CD4-positive, alpha-beta T cell treated with Interferon gamma for 1 hour (primary cell): ENCODE measurements around the gene DRC3.
A peak's percentile ranks its signal among the peaks of the same experiment; 100 is the strongest.

Experiments
- DNase-seq: peaks from one replicate; pipeline ENCODE4 v3.0.0-alpha.2; 2020

The DRC3 gene

DNA sequence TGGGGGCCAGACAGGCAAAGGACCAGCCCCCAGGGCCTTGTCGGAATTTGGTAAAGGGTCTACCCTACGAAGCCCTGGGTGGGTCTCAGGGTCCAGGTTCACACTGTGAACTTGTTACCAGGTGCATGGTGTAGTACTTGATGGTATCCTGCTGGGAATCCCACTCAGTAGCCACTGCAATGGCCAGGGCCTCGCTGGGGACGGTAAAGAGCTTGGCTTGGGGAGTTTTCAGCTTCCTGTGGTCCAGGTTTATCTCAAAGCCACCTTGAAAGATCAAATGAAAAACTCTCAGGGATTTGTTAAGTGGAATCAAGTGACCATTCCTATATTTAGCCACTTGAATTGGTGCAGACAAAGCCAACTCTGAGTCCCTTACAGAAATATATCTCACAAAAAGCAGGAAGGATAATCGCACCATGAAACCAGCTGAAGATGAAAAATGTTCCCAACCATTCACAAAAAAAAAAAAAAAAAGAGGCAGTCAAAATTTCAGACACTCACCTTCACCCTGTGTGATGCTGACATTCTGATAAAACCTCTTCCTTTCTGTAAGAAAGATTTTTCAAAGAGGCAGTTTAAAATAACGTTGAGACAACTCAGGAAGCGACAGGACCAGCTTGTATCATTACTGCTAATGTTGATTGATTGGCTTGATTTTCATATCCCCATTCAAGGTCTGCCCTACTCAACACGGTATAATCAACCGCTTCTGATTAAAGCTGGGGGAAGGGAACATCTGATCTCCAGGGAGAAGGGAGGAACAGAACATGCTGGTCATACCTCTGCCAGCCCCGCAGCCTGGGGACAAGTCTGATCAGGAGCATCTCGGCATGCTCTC lies 55.7 kb downstream of the DRC3 start:
- no peak for DNase-seq

DNA sequence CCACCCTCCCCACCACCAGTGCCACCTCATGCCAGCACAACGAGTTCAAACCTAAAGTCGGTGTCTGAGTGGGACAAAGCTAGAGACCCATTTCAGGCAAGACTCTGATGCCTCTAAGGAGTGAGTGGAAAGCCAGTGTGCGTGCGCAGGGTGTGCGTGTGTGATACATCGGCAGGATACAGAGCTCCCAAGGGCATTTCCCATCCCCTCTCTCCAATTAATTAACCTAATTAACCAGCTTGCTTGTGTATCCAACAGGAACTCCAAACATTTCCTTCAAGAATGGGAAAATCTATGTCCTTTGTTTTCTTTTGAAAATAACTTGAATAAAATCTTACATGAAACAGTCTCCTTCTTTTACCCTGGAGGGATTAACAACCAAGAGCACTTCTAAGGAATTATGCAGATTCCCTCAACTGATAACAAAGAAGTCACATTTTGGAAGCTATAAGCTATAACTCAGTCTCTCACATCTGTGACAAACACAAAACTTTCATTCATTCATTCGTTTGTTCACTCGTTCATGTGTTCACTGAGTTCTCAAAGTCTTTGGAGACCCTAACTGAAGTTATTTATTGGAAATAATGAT lies 56.4 kb downstream of the DRC3 start:
- DNase-seq = no peak

DNA sequence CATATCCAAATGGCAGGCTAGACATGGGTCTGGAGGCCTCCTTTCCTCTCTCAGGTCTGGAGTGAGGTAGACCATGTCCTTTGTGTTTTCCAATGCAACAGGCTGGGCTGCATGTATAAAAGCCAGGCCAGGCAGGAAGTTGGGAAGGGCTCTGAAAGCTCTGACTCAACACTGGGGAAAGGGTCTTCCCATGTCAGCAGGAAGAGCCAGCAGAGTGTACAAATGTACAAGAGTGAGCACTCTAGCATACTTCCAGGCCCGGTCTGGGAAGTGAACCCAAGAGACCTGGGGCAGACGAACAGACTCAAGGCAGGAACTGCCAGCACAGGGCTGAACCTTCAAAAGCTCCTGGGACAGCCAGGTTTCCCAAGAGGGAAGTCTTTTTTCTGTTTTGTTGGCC lies 59.3 kb downstream of the DRC3 start:
- no peak for DNase-seq

DNA sequence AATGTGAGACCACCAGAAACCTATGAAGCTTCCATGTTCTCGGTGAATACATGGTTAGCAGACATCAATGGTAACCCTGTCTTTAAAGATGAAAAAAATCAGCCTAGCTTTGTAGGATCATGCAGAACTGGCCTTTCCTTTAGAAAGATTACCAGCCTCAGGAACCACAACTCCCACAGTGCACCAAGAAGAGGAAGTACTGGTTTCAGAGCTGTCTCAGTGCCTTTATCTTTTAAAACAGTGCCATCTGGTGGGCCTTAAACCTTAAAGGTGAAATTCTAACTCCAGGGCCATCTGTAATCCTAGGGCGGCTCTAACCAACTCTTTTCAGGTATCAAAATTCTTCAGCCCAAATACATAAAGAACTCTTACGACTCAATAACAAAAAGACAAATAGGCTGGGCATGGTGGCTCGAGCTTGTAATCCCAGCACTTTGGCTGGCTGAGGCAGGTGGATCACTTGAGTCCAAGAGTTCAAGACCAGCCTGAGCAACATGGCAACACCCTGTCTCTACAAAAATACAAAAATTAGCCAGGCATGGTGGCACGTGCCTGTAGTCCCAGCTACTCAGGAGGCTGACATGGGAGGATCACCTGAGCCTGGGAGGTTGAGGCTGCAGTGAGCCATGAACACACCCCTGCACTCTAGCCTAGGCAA lies 60.9 kb downstream of the DRC3 start:
- peak; percentile 52 for DNase-seq

DNA sequence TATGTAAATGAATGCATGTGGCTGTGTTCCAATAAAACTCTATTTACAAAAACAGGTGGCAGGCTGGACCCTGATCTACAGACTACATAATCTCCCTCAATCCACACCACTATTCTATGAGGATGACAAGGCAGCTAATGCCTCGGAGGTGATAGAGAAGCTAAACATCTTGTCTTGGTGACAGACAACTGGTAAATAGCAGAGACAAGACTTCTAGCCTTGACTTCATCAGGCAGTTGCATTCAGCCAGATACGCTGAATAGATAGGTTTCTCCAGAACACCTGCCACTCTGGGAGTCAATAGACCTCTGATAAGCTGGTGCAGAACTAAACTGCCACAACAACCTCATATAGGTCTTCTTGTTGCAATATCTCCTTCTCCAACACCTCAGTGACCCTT lies 63.0 kb downstream of the DRC3 start:
- no peak for DNase-seq

DNA sequence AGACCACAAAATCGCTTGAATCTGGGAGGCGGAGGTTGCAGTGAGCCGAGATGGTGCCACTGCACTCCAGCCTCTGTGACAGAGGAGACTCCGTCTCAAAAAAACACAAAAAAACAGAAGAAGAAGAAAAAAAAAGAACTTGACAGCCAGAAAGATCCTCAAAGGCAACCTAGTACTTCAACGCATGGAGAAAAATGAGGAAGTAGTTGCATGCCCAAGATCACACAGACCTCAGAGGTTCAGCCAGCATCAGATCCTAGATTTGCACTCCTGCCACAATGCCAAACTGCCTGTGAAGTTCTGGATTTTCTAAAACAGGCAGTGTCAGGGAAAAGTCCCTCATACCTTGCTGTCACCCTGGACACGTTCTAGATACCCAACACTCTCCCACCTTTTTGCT lies 64.8 kb downstream of the DRC3 start:
- DNase-seq = no peak

DNA sequence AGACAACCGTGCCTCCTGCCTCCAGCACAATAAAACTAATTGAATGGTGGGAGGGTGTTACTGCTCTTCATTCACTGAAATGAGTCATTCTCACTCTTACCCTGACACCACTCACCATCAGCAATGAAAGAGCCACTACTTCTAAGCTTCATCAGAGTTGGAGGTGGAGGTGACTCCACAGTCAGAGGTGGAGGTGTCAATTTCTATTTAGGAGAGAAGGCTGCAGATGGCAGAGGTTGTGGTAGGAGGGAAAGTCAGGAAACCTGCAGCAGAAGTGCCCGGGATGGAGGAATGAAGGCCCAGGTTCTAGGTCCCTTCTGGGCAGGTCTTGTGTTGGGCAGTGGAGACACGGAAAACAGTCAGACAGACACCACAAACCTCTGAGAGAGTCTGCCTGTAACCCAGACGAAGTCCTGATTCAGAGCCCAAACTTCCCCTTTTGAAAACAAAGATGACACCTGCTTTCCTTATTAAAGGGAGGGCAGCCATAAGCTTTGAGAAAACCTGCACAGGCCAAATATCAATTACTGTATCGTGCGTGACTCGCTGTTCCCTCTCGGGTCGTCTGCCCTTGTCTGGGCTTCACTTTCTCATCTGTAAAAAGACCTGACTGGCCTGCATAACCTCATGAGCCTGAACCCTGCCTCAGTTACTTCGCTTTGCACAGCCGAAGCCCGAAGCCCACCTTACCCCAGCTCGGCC lies 65.6 kb downstream of the DRC3 start:
- peak; percentile 16 for DNase-seq

DNA sequence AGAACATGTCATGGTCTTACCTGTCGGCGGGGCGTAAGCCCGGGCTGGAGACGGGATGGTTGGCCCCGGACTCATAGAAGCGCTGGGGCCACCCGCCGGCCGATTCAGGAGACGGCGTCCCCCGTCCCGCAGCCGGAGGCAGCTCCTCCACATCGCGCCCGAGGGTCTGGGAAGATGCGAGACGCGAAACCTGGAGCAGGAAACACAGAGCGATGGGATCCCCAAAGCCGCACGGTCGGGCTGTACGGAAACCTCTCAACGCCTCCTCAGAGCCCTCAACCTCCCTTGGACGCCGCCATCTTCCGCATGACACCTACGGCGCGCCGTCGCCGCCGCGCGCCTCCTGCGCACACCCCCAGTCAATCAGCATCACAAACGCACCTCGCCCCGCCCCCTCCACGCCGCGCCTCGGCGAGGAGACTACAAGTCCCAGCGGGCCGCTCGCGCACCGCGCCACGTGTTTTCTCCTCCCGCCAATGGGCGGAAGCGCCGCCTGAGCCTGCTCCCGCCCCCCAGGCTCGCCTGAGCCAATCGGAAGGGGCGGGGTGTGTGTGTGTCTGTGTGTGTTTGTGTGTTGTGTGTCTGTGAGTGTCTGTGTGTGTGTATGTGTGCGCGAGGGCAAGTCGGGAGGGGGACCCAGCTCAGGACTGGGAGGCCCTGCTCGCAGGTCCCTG lies 66.3 kb downstream of the DRC3 start, which contains the start of the genes ATPAF2 and GID4:
ATPAF2 (minus strand) TSS at position 308 of the 674 bp plus-strand sequence; CDS start at position 153, 155 bp downstream.
GID4 (plus strand) TSS at position 548 of the 674 bp plus-strand sequence; CDS start at position 605, 57 bp downstream.
- DNase-seq = peak; percentile 99

DNA sequence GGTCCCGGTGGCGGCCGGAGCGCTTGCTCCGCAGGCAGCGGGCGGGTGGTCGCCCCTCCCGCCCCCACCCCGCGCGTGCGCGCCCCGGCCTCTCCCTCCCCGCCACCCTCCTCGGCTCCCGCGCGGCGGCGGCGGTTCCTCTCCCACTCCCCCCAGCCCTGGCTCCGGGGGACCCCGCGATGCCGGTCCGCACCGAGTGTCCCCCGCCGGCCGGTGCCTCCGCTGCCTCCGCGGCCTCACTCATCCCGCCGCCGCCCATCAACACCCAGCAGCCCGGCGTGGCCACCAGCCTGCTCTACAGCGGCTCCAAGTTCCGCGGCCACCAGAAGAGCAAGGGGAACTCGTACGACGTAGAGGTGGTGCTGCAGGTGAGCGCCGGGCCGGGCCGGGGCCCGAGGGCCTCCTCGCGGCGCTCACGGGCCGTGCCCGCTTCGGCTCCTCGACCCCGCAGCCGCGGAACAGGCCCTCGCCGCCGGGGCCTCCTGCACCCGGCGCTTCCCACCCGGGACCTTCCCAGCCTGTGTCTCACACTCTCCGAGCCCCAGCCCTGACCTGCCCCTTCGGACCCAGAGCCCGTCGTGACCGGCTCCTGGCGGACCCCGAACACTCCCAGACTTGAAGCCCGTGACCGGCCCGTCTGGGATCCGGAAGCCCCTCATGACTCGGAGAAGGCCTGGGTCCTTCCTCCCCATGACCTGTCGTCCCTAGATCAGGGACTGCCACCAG lies 67.0 kb downstream of the DRC3 start:
- DNase-seq = no peak

DNA sequence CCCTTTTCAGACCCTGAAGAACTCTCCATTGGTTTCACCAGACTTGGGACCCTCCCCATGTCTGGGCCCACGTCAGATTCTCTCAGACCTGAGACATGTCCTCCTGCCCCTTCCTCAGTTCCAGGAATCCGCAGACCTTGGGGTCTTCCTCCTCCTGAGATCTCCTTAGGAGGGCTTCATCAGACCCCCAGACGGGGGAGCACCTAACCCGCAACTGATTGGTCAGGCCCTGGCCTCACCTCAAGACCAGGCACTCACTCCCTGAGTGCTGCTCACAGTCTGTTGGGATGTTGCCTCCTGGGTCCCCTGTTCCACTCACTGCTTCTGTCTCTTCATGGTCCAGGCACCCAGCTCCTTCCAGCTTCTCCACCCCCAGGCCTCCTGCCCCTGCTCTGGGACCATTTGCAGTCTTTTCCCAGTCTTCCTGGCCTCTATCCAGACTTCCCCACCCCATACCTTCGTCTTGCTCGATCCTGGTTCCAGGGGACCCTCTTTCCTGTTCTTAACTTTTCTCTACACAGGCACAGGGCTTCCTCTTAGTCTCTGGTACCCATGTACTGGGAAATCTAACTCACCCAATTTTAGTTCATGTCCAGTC lies 67.7 kb downstream of the DRC3 start:
- no peak for DNase-seq

DNA sequence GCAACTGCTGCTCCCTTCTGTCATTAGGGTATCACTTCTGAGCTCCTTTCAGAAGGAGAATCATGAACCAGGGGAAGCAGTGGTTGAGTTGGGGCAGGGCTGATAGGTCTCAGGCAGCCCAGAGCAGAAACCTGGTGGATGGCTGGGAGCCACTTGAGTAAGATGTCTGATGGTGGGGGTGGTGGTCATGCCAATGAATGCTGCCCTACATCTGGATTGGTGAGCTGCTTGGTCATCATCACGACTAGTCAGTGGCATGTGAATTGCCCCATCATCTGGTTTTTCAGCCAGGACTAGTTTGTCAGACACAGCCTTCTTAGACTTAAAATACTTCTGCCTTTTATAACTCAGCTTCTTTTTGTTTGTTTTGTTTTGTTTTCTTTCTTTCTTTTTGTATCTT lies 69.1 kb downstream of the DRC3 start:
- no peak for DNase-seq

DNA sequence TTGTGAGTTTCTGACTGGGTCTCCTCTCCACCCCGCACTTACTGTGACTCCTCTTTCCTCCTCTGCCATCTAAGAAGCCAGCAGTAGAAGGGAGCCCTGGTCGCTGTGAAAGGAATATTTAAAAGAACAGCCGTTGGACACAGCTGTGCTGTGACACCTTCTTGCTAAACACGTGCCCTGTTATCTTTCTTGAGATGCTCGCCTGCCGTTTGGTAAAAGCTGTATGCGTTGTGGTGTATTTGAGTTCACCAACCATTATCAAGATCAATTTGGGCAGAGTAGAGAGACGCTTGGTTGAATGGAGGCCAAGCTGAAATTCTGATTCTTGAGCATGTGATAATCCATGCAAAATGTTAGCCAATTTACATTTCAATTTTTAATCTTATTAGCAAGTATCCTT lies 70.3 kb downstream of the DRC3 start:
- DNase-seq = no peak

DNA sequence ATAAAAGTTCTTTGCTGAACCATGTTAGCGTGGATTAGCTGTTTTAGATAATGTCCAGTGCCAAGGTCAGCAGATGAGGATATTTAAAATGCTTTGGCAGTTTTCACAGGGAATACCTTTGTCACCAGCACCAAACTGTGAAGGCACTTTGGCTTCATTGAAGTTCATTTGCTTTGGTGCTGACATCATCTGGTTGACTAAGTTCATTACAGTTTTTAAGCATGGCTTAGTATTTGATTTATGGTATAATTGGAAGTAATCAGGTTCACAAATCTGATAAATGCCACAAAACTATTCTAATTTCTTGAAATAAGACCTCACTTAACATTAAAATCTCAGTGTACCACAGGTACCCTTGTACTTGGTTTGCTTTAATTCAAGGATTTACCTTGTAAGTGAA lies 70.8 kb downstream of the DRC3 start:
- no peak for DNase-seq

DNA sequence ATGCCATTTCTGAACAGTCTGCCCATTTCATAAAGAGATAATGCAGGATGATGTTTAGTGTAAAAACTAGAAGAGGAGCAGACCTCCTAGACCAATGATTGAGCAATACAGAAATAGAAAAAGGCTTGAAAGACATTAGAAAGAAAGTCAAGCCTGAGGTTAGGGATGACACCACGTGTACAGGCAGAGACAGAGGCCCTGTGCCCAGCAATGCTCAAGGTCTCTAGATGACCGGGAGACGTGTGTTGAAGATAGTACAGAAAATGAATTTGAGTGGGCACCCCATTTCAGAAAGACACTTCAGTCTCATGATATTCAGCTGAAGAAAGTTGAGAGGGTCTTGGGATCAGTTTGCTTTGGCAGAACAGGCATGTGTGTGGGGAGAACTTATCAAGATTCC lies 71.9 kb downstream of the DRC3 start:
- no peak for DNase-seq

DNA sequence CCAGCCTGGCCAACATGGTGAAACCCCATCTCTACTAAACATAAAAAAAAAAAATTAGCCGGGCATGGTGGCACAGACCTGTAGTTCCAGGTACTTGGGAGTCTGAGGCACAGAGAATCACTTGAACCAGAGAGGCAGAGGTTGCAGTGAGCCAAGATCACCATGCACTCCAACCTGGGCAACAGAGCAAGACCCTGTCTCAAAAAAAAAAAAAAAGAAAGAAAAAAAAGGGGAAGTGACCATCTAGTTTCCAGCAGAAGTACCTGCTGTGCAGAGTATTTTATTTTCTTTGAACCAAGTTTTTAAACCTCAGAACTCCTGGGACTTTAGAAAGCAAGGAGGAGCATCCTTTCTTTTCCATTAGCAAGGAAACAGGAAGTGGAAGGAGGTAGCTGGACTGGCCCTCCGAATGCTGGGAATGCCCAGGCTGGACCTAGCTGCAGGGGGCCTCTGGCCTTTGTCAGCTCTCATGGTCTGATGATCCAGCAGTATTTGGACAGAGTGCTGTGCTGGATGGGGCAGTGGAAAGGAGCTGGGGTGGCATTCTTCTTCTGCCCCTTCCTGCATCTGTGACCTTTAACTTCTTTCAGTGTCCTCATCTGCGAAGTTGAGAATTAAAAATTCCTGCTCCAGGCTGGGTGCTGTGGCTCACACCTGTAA lies 73.2 kb downstream of the DRC3 start:
- DNase-seq = no peak

DNA sequence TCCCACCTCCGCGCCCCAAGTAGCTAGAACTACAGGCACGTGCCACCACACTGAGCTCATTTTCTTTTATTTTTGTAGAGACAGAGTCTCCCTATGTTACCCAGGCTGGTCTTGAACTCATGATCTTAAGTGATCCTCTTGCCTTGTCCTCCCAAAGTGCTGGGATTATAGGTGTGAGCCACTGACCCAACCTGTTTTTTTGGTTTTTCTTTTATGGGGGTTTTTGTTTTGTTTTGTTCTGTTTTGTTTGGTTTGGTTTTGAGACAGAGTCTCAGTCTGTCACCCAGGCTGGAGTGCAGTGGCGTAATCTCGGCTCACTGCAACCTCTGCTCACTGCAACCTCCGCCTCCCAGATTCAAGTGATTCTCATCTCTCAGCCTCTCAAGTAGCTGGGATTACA lies 82.9 kb downstream of the DRC3 start:
- no peak for DNase-seq

DNA sequence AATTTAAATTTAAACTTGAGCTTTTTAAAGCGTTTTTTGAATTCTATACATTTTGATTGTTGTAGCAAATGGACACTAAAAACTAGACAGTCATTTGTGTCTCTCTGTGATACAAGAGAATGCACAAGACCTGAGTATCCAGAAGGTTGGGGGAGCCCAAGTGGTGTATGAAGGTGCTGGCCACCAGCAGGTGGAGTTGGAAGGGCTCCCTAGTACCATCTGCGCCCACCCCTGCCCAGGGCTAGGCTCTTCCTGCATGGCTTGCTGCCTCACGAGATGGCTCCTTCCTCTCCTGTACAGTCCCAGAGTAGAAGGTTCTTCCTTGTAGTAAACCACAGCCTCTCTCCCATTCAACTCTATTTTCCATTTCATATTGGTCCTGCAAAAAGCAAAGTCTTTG lies 83.6 kb downstream of the DRC3 start:
- no peak for DNase-seq

DNA sequence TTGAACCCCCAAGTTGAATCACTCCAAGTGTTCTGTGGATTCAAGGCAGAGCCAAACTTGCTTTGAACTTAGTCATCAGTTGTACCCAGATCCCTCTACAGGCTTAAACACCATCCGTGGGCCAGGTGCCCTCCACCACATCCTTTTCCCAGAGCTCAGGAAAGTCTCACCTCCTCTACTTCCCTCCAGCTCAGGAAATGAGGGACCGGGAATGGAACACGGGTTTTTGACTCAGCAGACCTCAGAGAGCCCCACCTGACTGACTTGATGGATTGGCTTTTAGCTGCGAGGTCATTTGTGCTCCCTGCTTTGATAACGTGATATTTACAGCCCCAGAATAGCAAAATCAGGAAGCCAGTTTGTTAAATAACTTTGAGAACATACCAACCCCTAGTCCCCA lies 86.6 kb downstream of the DRC3 start:
- no peak for DNase-seq

DNA sequence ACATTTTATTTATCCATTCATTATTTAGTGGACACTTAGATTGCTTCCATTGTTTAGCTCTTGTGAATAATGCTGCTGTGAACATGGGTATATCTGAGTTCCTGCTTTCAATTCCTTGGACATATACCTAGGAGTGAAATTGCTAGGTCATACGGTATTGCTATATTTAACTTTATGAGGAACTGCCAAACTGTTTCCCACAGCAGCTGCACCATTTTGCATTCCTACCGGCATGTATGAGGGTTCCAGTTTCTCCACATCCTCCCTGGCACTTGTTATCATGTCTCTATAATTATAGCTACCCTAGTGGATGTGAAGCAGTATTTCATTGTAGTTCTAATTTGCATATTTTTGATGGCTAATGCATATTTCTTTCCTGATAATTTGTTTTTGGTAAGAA lies 91.4 kb downstream of the DRC3 start:
- DNase-seq = no peak

DNA sequence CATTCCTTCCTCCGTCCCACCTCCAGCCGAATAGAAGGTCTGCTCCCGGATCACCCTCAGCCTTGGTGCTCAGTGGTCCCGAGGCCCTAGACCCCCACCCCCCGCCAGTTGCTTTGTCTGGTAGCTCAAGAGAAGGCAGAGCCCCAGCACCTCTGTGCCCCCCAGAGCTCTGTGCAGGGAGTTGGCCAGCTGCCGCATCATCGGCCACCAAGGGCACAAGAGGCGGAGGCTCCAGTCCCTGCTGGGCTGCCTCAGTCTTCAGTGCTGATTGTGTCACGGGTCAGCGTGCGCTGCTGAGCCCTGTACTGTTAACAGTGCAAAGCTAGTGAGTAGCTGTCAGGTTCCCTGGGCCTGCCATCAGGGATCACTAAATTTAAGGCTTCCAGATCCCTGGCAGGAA lies 92.9 kb downstream of the DRC3 start:
- DNase-seq = no peak
